Measurements from ENCODE around the gene PRR23A. TPM values are rescaled to one million over a fixed set of nuclear protein-coding genes. Genes with fewer than 3 reads are reported as not detected.

The PRR23A gene
- total RNA-seq, 1 donor from 2014 or later: not detected

DNA sequence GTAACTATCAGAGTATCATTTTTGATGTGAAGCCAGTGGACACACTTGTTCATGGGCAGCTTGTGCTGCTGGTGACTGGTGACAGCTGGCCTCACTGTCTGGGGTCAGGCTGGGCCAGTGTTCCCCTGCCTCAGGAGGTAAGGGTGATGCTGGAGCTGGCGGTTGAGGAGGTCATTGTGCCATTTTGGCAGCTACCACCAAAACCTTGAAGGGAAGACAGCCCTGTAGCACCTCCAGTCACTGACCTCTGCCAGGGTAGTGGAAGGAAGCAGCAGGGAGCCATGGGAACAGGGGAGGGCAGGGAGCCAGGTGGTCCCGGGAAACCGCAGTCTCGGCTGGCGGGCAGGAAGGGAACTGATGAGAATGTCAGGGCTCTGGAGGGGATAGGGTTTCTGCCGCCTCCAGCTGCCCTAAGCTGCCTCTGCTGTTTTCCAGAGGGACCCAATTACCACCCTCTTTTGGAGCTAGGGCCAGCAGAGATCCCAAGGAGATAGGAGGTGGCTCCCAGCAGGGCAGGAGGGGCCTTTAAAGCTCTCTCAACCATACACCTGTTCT lies 34.2 kb downstream of the PRR23A start:
- no peaks in the 10 kb centered on the region for H4K20me1 ChIP-seq (ENCODE audit: low read depth)
- no peaks in the 10 kb centered on the region for H3K36me3 Mint-ChIP-seq
- no peak overlapping the region for H3K27ac Mint-ChIP-seq
- no peak for DNase-seq (ENCODE audit: low spot score)
- no peaks in the 10 kb centered on the region for H3K36me3 ChIP-seq
- peaks cover 5% of the 10 kb centered on the region for H3K4me1 Mint-ChIP-seq
- peaks cover 8% of the 10 kb centered on the region for H3K27me3 Mint-ChIP-seq (ENCODE audit: insufficient read depth, low read depth)
- H3K27me3 ChIP-seq: peaks cover 6% of the 10 kb centered on the region
- H3K9ac ChIP-seq: no peak overlapping the region
- H3K4me1 ChIP-seq: peaks cover 11% of the 10 kb centered on the region
- no peaks in the 10 kb centered on the region for H3F3A ChIP-seq (ENCODE audit: low read depth)
- no peak overlapping the region for H3K27ac ChIP-seq
- H3K79me2 ChIP-seq (ENCODE audit: low read depth): no peaks in the 10 kb centered on the region
- no peaks in the 10 kb centered on the region for H3K9me3 Mint-ChIP-seq
- H2AFZ ChIP-seq (replicated peaks): no peak overlapping the region
- no peak overlapping the region for H3K4me2 ChIP-seq
- no peak overlapping the region for H3K4me3 Mint-ChIP-seq
- no peaks in the 10 kb centered on the region for H3K9me3 ChIP-seq (ENCODE audit: low read depth)
- TF ChIP-seq EZH2 (IDR thresholded peaks at IDR 0.05): no peak
- no peak overlapping the region for H3K4me3 ChIP-seq

DNA sequence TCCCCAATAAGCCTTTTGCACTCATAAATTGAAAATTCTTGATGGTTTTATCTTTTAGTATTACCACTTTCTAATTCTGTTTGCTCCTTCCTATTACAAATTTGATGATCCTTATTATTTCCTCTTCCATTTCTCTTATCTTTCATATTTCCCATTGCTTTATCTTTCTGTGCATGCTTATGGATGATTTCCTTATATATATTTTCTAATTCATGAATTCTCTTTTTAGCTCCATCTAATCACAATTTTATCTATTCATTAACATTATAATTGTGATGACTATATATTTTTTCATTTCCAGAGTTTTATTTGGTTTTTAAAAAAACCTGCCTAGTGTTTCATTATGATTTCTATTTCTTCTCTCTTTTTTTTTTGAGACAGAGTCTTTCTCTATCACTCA lies 41.1 kb downstream of the PRR23A start:
- peaks cover 13% of the 10 kb centered on the region for H3K27me3 Mint-ChIP-seq (ENCODE audit: insufficient read depth, low read depth)
- H3K36me3 Mint-ChIP-seq: no peaks in the 10 kb centered on the region
- no peak overlapping the region for H2AFZ ChIP-seq (replicated peaks)

DNA sequence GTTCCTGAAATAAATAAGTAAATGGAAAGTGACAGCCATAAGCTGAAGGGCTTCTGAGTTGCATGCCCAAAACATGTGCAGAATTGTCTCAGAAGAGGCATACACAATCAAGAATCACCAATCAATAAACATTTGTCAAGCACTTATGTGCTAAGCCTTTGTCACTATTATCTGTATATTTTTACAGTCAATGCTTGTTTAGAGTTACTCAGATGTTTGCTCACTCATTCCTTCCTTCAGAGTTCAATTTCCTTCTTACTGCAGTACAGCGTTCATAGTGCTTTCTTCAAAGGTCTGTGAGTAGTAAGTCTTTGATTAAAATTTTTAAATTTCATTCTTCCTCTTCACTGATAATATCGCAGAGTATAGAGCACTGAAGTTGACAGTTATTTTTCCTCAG lies 41.8 kb downstream of the PRR23A start:
- DNase-seq (ENCODE audit: low spot score): no peak
- H3K79me2 ChIP-seq (ENCODE audit: low read depth): no peaks in the 10 kb centered on the region
- no peaks in the 10 kb centered on the region for H3F3A ChIP-seq (ENCODE audit: low read depth)
- H3K36me3 ChIP-seq: no peaks in the 10 kb centered on the region
- TF ChIP-seq, protein P1, sequence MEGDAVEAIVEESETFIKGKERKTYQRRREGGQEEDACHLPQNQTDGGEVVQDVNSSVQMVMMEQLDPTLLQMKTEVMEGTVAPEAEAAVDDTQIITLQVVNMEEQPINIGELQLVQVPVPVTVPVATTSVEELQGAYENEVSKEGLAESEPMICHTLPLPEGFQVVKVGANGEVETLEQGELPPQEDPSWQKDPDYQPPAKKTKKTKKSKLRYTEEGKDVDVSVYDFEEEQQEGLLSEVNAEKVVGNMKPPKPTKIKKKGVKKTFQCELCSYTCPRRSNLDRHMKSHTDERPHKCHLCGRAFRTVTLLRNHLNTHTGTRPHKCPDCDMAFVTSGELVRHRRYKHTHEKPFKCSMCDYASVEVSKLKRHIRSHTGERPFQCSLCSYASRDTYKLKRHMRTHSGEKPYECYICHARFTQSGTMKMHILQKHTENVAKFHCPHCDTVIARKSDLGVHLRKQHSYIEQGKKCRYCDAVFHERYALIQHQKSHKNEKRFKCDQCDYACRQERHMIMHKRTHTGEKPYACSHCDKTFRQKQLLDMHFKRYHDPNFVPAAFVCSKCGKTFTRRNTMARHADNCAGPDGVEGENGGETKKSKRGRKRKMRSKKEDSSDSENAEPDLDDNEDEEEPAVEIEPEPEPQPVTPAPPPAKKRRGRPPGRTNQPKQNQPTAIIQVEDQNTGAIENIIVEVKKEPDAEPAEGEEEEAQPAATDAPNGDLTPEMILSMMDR (IDR thresholded peaks at IDR 0.05): no peak
- no peak for TF ChIP-seq EZH2 (IDR thresholded peaks at IDR 0.05)
- no peak for TF ChIP-seq EZH2phosphoT487 (IDR thresholded peaks at IDR 0.05)
- H3K27me3 ChIP-seq: peaks cover 11% of the 10 kb centered on the region
- Mint-ChIP-seq H3K4me3 (no peak overlapping the region), H3K36me3 (no peaks in the 10 kb centered on the region), H3K9me3 (peaks cover 9% of the 10 kb centered on the region), H3K27me3 (ENCODE audit: insufficient read depth, low read depth) (peaks cover 13% of the 10 kb centered on the region), H3K4me1 (no peaks in the 10 kb centered on the region), H3K27ac (no peak overlapping the region)
- H3K4me2 ChIP-seq: no peak overlapping the region
- no peaks in the 10 kb centered on the region for H4K20me1 ChIP-seq (ENCODE audit: low read depth)
- peaks cover 14% of the 10 kb centered on the region for H3K9me3 ChIP-seq (ENCODE audit: low read depth)
- no peak overlapping the region for H3K9ac ChIP-seq
- no peak overlapping the region for H3K4me3 ChIP-seq
- no peaks in the 10 kb centered on the region for H3K4me1 ChIP-seq
- no peak overlapping the region for H3K27ac ChIP-seq
- H2AFZ ChIP-seq (replicated peaks): no peak overlapping the region

More for the DNA sequence above, 41.1 kb downstream of the PRR23A start:
- Mint-ChIP-seq H3K9me3 (peaks cover 9% of the 10 kb centered on the region), H3K27ac (no peak overlapping the region), H3K4me1 (no peaks in the 10 kb centered on the region), H3K4me3 (no peak overlapping the region)
- peaks cover 14% of the 10 kb centered on the region for H3K9me3 ChIP-seq (ENCODE audit: low read depth)
- no peaks in the 10 kb centered on the region for H3K79me2 ChIP-seq (ENCODE audit: low read depth)
- H3K9ac ChIP-seq: no peak overlapping the region
- no peak overlapping the region for H3K4me3 ChIP-seq
- no peaks in the 10 kb centered on the region for H3K4me1 ChIP-seq
- H3K27ac ChIP-seq: no peak overlapping the region
- H4K20me1 ChIP-seq (ENCODE audit: low read depth): no peaks in the 10 kb centered on the region
- TF ChIP-seq EZH2 (IDR thresholded peaks at IDR 0.05): no peak
- TF ChIP-seq, protein P1 (IDR thresholded peaks at IDR 0.05): no peak
- TF ChIP-seq EZH2phosphoT487 (IDR thresholded peaks at IDR 0.05): no peak
- no peaks in the 10 kb centered on the region for H3F3A ChIP-seq (ENCODE audit: low read depth)
- no peaks in the 10 kb centered on the region for H3K36me3 ChIP-seq
- peaks cover 8% of the 10 kb centered on the region for H3K27me3 ChIP-seq
- H3K4me2 ChIP-seq: no peak overlapping the region
- no peak for DNase-seq (ENCODE audit: low spot score)

DNA sequence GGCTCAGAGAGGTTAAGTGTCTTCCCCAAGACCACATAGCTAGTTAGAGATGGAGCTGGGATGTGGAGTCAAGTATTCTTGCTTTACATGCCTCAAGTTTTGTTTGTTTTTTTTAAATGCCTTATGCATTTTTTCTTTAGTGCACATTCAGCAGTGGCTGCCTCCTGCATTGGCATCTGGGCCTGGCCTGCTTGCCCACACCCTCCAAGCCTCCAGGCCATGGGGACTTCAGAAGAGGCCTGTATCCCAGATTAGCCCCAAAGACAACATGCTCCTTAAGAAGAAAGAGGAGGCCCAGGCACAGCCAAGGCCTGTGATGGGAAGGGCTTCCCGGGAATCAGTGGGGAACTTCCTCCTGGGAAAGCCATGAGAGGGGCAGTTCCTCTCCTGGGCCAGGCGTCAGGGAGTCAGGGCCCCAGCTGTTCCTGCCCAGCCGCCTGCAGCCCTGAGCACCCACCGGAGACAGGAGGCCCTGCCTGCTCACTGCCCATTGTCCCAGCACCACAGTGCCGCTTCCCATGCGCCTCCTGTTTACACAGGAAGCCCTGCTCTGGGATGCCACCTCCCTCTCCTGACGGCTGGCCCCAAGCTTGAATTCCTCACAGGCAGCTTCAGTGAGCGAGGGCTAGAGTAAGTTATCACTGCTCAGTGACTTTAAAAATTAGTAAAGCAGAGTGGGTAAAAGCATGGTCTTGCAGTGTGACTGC lies 43.1 kb downstream of the PRR23A start:
- Histone ChIP-seq H4K20me1 (ENCODE audit: low read depth) (no peaks in the 10 kb centered on the region), H3K27me3 (peaks cover 24% of the 10 kb centered on the region), H3F3A (ENCODE audit: low read depth) (no peaks in the 10 kb centered on the region), H3K4me1 (no peaks in the 10 kb centered on the region), H3K36me3 (no peaks in the 10 kb centered on the region), H3K27ac (no peak overlapping the region), H3K9me3 (ENCODE audit: low read depth) (peaks cover 14% of the 10 kb centered on the region), H3K4me2 (no peak overlapping the region), H3K4me3 (no peak overlapping the region), H2AFZ (replicated peaks) (no peak overlapping the region), H3K9ac (no peak overlapping the region), H3K79me2 (ENCODE audit: low read depth) (no peaks in the 10 kb centered on the region)
- Mint-ChIP-seq H3K36me3 (no peaks in the 10 kb centered on the region), H3K4me1 (no peaks in the 10 kb centered on the region), H3K27me3 (ENCODE audit: insufficient read depth, low read depth) (peaks cover 15% of the 10 kb centered on the region), H3K4me3 (no peak overlapping the region), H3K27ac (no peak overlapping the region), H3K9me3 (peaks cover 9% of the 10 kb centered on the region)
- no peak for DNase-seq (ENCODE audit: low spot score)
- TF ChIP-seq EZH2phosphoT487 (IDR thresholded peaks at IDR 0.05) (no peak), EZH2 (IDR thresholded peaks at IDR 0.05) (no peak)
- TF ChIP-seq, protein P1 (IDR thresholded peaks at IDR 0.05): no peak
